T-helper 2 cell treated with Interferon-gamma antibody and Interleukin-4, amounts not matched to agents 5 μg/mL and 100 μg/mL, for 36 hours (primary cell): ENCODE data around the gene PTPRD.

Experiments
- DNase-seq: peaks from one replicate; pipeline ENCODE4 v3.0.0; 2021; ENCODE audit warnings: low spot score
- H3K27ac Mint-ChIP-seq: one replicate; pipeline ENCODE4 v1.8.0; 2021; ENCODE audit warnings: mild to moderate bottlenecking, mixed read lengths
- H3K27me3 Mint-ChIP-seq: one replicate; pipeline ENCODE4 v1.8.0; 2021; ENCODE audit warnings: low read depth, mixed read lengths
- H3K36me3 Mint-ChIP-seq: one replicate; pipeline ENCODE4 v1.8.0; 2021; ENCODE audit warnings: low read depth, mixed read lengths
- H3K4me1 Mint-ChIP-seq: one replicate; pipeline ENCODE4 v1.8.0; 2021; ENCODE audit warnings: low read depth, mixed read lengths
- H3K4me3 Mint-ChIP-seq: one replicate; pipeline ENCODE4 v1.8.0; 2022; ENCODE audit warnings: mild to moderate bottlenecking, moderate library complexity, mixed read lengths
- H3K9me3 Mint-ChIP-seq: one replicate; pipeline ENCODE4 v1.8.0; 2021; ENCODE audit warnings: mixed read lengths

PTPRD gene

DNA sequence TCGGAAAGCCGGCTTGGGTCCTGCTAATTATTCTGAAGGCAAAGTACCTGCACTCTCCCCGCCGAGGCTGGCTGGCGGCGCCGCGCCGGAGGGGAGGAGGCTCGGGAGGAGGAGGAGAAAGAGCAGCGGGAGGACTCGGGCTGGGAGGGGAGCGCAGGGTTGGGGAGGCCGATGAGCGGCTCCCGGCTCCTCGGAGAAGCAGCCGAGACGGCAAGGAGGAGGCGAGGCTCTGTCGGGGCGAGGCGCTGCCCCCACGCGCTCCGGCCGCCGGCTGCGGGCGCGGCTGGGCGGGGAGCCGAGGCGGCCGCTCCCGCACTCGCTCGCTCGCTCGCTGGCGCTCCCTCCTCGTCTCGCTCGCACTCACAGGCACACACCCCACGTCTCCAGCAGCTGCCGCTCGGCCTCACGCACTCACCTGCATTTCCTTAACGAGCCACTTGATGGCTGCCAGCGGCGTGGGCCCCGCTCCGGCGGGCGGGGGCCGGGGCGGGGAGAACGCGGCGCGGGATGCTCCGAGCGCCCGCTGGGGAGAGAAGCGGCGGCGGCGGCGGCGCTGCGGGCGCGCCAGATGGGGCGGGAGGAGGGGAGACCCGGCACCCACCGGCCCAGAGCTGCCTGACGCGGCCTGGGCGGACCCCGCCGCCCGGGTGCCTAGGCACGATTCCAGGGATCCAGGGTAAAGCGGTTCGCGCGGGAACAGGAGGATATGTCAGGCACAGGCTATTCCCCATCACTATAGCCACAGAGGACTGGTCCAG lies at the start of gene PTPRD:
TSS of gene PTPRD (minus strand) at position 362 of the 758 bp plus-strand sequence.
- Mint-ChIP-seq H3K27me3 (peaks cover 27% of the 10 kb centered on the region), H3K4me3 (peak within 1 kb of the TSS; percentile 74), H3K4me1 (peaks cover 3% of the 10 kb centered on the region), H3K36me3 (no peaks in the 10 kb centered on the region), H3K27ac (no peak within 1 kb of the TSS), H3K9me3 (no peaks in the 10 kb centered on the region)
- DNase-seq = peak; percentile 4

DNA sequence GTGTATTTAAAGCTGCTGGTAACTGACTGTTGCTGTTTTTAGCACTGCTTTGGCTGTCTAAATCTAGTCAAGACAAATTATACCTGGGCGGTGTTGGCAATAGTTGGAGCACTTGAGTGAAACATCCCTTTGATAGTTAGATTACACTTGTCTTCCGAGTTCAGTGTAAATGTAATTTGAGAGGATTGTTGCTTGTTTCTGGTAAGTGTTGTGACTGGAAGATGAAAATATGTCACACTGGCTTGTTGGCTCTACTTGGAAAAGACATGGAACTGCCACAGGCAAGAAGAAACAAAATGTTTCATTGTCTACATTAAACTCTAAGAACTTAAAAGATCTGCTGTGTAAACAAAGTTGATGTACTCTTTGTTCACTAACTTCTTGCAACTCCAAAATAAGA lies 49.2 kb upstream of the PTPRD start:
- no peak for DNase-seq
- H3K9me3 Mint-ChIP-seq = peaks cover 23% of the 10 kb centered on the region
- H3K27ac Mint-ChIP-seq = no peak overlapping the region
- no peaks in the 10 kb centered on the region for H3K36me3 Mint-ChIP-seq
- no peak overlapping the region for H3K4me3 Mint-ChIP-seq
- no peaks in the 10 kb centered on the region for H3K4me1 Mint-ChIP-seq
- H3K27me3 Mint-ChIP-seq = no peaks in the 10 kb centered on the region

DNA sequence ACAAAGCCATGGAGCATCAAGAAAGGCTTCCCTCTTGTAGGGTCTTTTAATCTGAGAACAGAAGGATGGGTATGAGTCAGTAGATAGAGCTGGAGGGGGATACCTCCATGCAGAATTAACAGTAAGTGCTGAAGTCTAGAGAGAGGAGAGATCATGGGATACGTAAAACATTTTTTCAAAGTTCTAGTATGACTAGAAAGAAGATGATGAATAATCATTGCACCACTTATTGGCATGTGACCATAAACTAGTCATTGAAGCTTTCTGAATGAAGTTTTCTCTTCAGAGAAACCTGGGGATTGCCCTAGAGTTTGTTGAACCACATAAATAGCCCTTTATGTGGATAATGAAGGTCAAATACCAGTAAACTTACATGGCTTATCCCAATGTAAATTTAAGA lies 48.6 kb upstream of the PTPRD start:
- DNase-seq = no peak
- H3K27ac Mint-ChIP-seq = no peak overlapping the region
- no peaks in the 10 kb centered on the region for H3K27me3 Mint-ChIP-seq
- H3K4me1 Mint-ChIP-seq = no peaks in the 10 kb centered on the region
- H3K4me3 Mint-ChIP-seq = no peak overlapping the region
- H3K36me3 Mint-ChIP-seq = no peaks in the 10 kb centered on the region
- peaks cover 28% of the 10 kb centered on the region for H3K9me3 Mint-ChIP-seq

DNA sequence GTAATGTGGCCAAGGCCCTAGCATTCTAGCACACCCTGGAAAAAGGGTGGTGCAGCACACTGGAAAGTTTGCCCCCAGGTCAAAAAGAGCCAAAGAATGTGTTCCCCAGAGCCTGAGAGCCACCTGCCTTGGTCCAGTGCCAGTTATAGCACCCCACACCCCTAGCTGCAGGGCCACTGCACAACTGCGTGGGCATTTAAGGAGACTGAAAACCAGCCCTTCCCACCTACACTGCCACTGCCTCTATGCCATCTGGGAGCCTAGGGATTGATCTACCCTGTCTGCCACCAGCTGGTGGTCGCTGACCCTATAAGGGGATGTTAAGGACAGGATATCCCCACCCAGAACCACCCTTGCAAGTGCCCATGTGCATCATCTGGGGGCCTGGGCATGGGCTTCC lies 38.2 kb upstream of the PTPRD start:
- Mint-ChIP-seq H3K36me3 (peaks cover 1% of the 10 kb centered on the region), H3K9me3 (peaks cover 41% of the 10 kb centered on the region), H3K27me3 (no peaks in the 10 kb centered on the region), H3K27ac (no peak overlapping the region), H3K4me3 (no peak overlapping the region), H3K4me1 (no peaks in the 10 kb centered on the region)
- DNase-seq = no peak

DNA sequence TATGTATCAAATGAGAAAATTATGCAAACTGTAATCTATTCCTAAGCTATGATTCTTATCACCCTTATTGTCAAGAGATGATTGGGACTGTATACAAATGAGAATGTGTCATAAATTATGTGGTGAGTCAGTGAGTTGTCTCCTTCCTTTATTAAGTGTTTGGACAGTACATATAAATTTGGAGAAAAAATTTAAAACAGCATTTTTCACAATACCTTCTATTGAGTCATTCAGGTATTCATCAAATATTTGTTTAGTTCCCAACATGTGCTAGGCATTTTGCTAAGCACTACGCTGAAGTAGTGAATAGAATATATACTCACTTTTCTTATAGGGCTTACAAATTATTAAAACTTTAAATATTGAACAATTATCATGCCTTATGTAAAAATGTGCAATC lies 36.3 kb upstream of the PTPRD start:
- DNase-seq = no peak
- no peaks in the 10 kb centered on the region for H3K36me3 Mint-ChIP-seq
- no peak overlapping the region for H3K4me3 Mint-ChIP-seq
- H3K27me3 Mint-ChIP-seq = no peaks in the 10 kb centered on the region
- H3K4me1 Mint-ChIP-seq = no peaks in the 10 kb centered on the region
- H3K9me3 Mint-ChIP-seq = peaks cover 26% of the 10 kb centered on the region
- no peak overlapping the region for H3K27ac Mint-ChIP-seq

DNA sequence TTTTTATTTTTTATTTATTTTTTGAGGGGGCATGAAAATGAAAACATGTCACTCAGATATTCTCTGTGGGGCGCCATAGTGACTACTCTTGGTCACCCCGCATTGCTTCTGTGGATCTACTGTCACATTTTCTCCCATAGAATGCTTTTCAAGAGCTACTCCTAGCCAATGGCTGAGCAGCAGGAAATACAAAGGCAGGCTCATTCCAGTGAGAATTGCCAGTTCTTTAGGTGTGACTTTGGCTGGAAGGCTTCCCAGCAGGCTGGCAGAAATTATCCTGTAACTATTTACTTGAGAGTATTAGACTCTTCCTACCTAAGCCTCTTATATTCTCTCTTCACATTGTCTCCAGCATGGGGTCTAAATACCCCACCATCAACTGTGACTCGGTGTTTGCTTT lies 21.0 kb upstream of the PTPRD start:
- no peak for DNase-seq
- H3K9me3 Mint-ChIP-seq = peaks cover 13% of the 10 kb centered on the region
- H3K27me3 Mint-ChIP-seq = no peaks in the 10 kb centered on the region
- no peak overlapping the region for H3K27ac Mint-ChIP-seq
- no peaks in the 10 kb centered on the region for H3K36me3 Mint-ChIP-seq
- no peak overlapping the region for H3K4me3 Mint-ChIP-seq
- no peaks in the 10 kb centered on the region for H3K4me1 Mint-ChIP-seq

DNA sequence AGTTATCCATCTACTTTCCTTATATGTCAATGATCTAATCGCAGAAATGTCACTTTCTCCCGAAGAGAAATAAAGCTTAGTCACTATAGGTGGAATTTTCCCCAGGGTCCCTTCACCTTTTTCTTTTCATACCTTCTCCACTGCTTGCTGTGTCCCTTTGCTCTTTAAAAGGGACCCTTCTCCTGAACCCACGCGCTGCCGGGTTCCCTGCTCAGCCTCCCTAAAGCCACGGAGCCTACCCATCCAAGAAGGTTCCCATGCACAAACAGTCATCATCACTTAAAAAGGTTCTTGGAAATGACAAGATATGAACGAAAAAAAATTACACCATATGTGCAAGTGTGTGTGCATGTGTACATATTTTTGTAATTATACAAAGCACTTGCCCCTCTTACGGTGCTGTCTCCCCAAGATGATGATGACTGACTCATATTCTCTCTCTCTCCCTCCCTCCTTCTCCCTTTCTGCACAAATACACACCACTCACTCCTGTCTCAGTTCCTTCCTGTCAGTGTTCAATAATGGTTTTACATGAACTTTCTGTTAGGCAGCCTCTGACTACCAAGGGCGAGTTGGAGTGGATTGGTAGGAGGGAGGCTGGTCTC lies 1.5 kb upstream of the PTPRD start:
- H3K27ac Mint-ChIP-seq = no peak overlapping the region
- H3K4me3 Mint-ChIP-seq = no peak overlapping the region
- H3K27me3 Mint-ChIP-seq = peaks cover 27% of the 10 kb centered on the region
- H3K36me3 Mint-ChIP-seq = no peaks in the 10 kb centered on the region
- H3K9me3 Mint-ChIP-seq = no peaks in the 10 kb centered on the region
- no peak for DNase-seq
- H3K4me1 Mint-ChIP-seq = peaks cover 3% of the 10 kb centered on the region

DNA sequence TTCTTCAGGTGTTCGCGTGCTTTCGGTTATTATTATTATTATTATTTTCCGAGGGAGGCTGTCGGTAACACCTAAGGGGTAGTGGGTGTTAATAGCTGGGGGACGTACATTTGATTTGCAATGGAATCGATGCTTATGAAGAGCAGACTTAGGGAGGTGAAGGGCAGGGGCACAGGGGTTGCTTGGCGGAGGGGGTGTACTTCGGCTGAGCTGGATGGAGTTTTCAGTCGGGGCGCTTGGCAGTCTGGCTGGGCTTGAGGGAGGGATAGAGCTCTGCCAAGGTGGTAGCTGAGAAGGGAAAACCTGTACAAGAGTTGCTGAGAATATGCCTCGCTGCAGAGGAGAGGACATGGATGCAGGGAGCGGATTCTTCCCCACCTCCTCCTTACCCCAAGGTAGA lies 617 bp upstream of the PTPRD start:
- peaks cover 27% of the 10 kb centered on the region for H3K27me3 Mint-ChIP-seq
- peaks cover 3% of the 10 kb centered on the region for H3K4me1 Mint-ChIP-seq
- H3K36me3 Mint-ChIP-seq = no peaks in the 10 kb centered on the region
- H3K27ac Mint-ChIP-seq = no peak overlapping the region
- no peaks in the 10 kb centered on the region for H3K9me3 Mint-ChIP-seq
- peak overlapping the region; percentile 5 for H3K4me3 Mint-ChIP-seq
- no peak for DNase-seq

DNA sequence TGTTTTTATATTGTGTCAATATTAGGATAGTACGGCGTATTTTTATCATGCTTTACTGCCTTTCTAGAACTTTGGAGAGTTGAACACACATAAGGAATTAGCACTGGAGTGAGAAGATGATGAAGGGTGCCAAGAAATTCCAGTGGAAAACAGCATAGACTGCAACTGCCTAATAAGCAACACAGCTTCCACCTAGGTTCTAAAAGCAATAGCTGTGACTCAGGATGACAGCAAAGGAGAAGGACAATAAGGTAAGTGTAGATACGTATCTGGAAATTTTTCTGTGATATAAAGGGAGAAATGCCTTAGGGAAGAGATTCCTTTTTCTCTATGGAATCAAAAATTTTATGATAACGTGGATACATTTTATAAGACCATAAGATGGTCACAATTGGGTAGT lies 7.4 kb downstream of the PTPRD start:
- no peaks in the 10 kb centered on the region for H3K4me1 Mint-ChIP-seq
- H3K27ac Mint-ChIP-seq = no peak overlapping the region
- no peaks in the 10 kb centered on the region for H3K36me3 Mint-ChIP-seq
- no peaks in the 10 kb centered on the region for H3K27me3 Mint-ChIP-seq
- no peak for DNase-seq
- H3K4me3 Mint-ChIP-seq = no peak overlapping the region
- H3K9me3 Mint-ChIP-seq = peaks cover 3% of the 10 kb centered on the region

DNA sequence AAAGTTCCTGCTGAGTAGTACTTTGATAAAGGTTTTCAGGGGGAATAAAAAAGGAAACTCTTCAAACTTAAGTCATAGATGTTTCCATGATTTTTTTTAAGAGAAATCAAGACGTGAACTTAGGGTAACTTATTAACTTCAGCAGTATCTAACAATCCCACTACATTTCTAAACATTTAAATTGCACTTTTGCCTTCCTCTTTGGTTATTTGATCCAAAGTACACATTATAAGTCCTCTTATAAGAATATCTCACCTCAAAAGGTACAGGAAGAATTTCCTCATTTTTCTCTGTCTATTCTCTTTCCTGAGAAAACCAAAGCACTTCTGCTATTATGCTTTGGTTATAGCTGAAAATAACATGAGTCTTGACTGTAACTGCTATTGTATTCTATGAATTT lies 7.9 kb downstream of the PTPRD start:
- Mint-ChIP-seq H3K27me3 (no peaks in the 10 kb centered on the region), H3K27ac (no peak overlapping the region), H3K9me3 (peaks cover 3% of the 10 kb centered on the region), H3K36me3 (no peaks in the 10 kb centered on the region), H3K4me3 (no peak overlapping the region), H3K4me1 (no peaks in the 10 kb centered on the region)
- DNase-seq = no peak

DNA sequence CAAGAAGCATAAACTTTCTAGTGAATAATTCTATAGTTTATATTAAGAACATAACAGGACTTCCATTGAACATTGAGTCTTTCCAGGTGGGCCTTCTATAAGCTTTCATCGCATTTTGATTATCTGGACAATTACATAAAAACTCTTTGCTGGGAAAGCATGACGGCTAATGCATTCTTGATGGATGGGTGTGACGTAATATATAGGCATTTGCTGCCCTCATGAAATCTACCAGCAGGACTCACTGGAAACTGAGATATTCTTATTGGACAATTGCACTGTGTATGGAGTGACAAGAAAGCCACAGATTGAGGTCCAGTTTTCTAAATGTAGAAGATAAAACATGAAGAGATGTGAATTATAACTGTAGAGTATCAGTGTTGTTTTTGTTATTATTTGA lies 15.0 kb downstream of the PTPRD start:
- Mint-ChIP-seq H3K4me3 (no peak overlapping the region), H3K27me3 (no peaks in the 10 kb centered on the region), H3K27ac (no peak overlapping the region), H3K9me3 (peaks cover 8% of the 10 kb centered on the region), H3K4me1 (no peaks in the 10 kb centered on the region), H3K36me3 (no peaks in the 10 kb centered on the region)
- DNase-seq = no peak

DNA sequence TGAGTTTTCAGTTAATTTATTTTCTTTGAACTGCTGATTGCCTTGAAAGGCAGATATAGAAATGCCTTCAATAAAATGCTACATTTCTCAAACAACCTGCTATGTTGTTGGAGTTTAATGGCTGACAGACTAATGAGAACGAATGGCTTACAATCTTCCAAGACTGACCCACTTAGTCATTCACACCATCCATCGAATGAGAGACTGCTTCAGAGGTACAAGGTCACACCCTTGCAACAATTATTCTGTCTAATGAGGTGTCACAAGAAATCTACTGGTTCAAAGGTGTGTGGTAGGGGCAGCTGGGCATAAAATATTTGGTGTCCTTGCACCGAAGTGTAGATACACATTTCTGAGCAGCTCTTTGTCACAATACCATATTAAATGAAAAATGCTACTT lies 18.3 kb downstream of the PTPRD start:
- Mint-ChIP-seq H3K4me3 (no peak overlapping the region), H3K36me3 (no peaks in the 10 kb centered on the region), H3K27ac (no peak overlapping the region), H3K27me3 (no peaks in the 10 kb centered on the region), H3K9me3 (peaks cover 26% of the 10 kb centered on the region), H3K4me1 (no peaks in the 10 kb centered on the region)
- no peak for DNase-seq

DNA sequence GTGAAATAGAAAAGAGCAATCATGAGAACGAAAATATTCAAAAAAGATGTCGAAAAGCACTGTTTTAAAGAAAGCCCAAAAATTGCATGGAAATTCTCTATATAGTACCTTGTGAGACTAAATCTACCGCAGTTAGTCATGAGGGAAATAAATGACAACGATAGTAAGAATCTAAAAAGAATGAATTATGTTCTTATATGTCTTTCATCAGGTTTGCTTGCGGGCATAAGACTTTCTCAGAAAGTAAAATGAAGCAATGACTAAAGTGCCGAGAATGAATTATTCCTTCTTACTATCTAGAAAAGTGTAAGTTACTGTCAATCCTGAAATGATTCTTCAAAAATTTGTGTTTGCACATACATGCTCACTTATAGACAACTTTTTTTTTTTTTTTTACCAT lies 26.4 kb downstream of the PTPRD start:
- no peak for DNase-seq
- Mint-ChIP-seq H3K4me1 (no peaks in the 10 kb centered on the region), H3K27ac (no peak overlapping the region), H3K4me3 (no peak overlapping the region), H3K27me3 (no peaks in the 10 kb centered on the region), H3K9me3 (peaks cover 39% of the 10 kb centered on the region), H3K36me3 (no peaks in the 10 kb centered on the region)

DNA sequence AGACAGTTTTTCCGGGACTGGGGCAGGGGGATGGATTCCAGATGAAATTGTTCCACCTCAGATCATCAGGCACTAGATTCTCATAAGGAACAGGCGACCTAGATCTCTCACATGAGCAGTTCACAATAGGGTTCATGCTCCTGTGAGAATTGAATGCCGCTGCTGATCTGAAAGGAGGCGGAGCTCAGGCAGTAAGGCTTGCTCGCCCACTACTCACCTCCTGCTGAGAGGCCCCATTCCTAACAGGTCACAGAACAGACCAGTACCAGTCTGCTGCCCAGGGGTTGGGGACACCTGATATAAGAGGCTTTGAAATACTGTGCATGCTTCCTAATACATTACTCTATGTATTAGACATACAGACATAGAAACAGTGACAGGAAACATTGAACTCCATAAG lies 41.1 kb downstream of the PTPRD start:
- no peak for DNase-seq
- Mint-ChIP-seq H3K4me1 (no peaks in the 10 kb centered on the region), H3K27me3 (no peaks in the 10 kb centered on the region), H3K27ac (no peak overlapping the region), H3K4me3 (no peak overlapping the region), H3K36me3 (no peaks in the 10 kb centered on the region), H3K9me3 (peaks cover 32% of the 10 kb centered on the region)

DNA sequence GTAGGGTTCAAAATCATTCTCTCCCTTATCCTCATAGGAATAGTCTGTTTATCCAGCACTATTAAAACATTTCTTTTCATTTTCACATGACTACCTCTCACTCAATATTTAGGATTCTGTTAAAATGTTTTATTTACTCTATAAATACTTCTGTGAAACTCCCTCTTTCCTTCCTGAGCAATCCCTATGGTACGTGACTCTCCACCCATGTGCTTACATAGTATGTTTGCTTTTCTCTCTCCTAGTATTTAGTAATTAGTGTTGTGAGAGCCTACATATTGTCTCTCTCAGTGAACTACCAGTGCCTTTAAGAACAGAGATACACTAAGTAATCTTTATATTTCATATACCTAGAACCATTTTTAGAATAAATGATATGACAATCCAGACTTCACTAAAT lies 46.0 kb downstream of the PTPRD start:
- Mint-ChIP-seq H3K9me3 (peaks cover 14% of the 10 kb centered on the region), H3K27ac (no peak overlapping the region), H3K36me3 (no peaks in the 10 kb centered on the region), H3K27me3 (no peaks in the 10 kb centered on the region), H3K4me1 (no peaks in the 10 kb centered on the region), H3K4me3 (no peak overlapping the region)
- no peak for DNase-seq
